Measurements from ENCODE around the gene ODC1.

ODC1 gene

GRCh38 chr2:10422251-10422650, 25.9 kb downstream of the ODC1 start:
- no peak overlapping the region for H3K4me3 ChIP-seq (ENCODE audit: low read depth, low read length)
- TF ChIP-seq CTCF (IDR thresholded peaks at IDR 0.05; ENCODE audit: low read depth, low read length, missing control alignments): no peak
- DNase-seq (ENCODE audit: low read depth): no peak
- in situ Hi-C loops (cut with HindIII; ENCODE audit: low sequenced_read_pairs): no loop called here

GRCh38 chr2:10419553-10420257, 28.4 kb downstream of the ODC1 start:
- TF ChIP-seq CTCF (IDR thresholded peaks at IDR 0.05; ENCODE audit: low read depth, low read length, missing control alignments): no peak
- in situ Hi-C loops (cut with HindIII; ENCODE audit: low sequenced_read_pairs): no loop called here
- no peak overlapping the region for H3K4me3 ChIP-seq (ENCODE audit: low read depth, low read length)
- DNase-seq (ENCODE audit: low read depth): no peak

- no peak for DNase-seq (ENCODE audit: low read depth)
- no peak overlapping the region for H3K4me3 ChIP-seq (ENCODE audit: low read depth, low read length)
- no peak for TF ChIP-seq CTCF (IDR thresholded peaks at IDR 0.05; ENCODE audit: low read depth, low read length, missing control alignments)
- in situ Hi-C loops (cut with HindIII; ENCODE audit: low sequenced_read_pairs): no loop called here
Observed at GRCh38 chr2:10417551-10418335, 30.4 kb downstream of the ODC1 start.

- no peak for DNase-seq (ENCODE audit: low read depth)
- H3K4me3 ChIP-seq (ENCODE audit: low read depth, low read length): no peak overlapping the region
- no peak for TF ChIP-seq CTCF (IDR thresholded peaks at IDR 0.05; ENCODE audit: low read depth, low read length, missing control alignments)
- in situ Hi-C loops (cut with HindIII; ENCODE audit: low sequenced_read_pairs): no loop called here
Observed at GRCh38 chr2:10415640-10416039, 32.5 kb downstream of the ODC1 start.

- no peak for TF ChIP-seq CTCF (IDR thresholded peaks at IDR 0.05; ENCODE audit: low read depth, low read length, missing control alignments)
- no peak overlapping the region for H3K4me3 ChIP-seq (ENCODE audit: low read depth, low read length)
- in situ Hi-C loops (cut with HindIII; ENCODE audit: low sequenced_read_pairs): no loop called here
- DNase-seq (ENCODE audit: low read depth): no peak
Observed at GRCh38 chr2:10415048-10415447, 33.1 kb downstream of the ODC1 start.

- TF ChIP-seq CTCF (IDR thresholded peaks at IDR 0.05; ENCODE audit: low read depth, low read length, missing control alignments): no peak
- no peak overlapping the region for H3K4me3 ChIP-seq (ENCODE audit: low read depth, low read length)
- DNase-seq (ENCODE audit: low read depth): no peak
- in situ Hi-C loops (cut with HindIII; ENCODE audit: low sequenced_read_pairs): no loop called here
Observed at GRCh38 chr2:10414591-10414990, 33.5 kb downstream of the ODC1 start.
